GM12801 (cell line): ENCODE data around the gene GFRA4.

Source experiments
- CTCF ChIP-seq: IDR thresholded peaks from one replicate; pipeline ENCODE4 v1.5.1; 2011; ENCODE audit warnings: control low read depth; ENCODE audit not compliant: insufficient read length; ENCODE audit errors: extremely low read depth

Gene GFRA4

GRCh38 chr20:3647473-3647872 is 15.7 kb downstream of the GFRA4 start:
- no peak for TF ChIP-seq CTCF

GRCh38 chr20:3646651-3647050 is 16.5 kb downstream of the GFRA4 start:
- no peak for TF ChIP-seq CTCF

GRCh38 chr20:3646067-3646440 is 17.1 kb downstream of the GFRA4 start:
- no peak for TF ChIP-seq CTCF

- TF ChIP-seq CTCF = no peak
Measured at GRCh38 chr20:3645309-3646066, 17.7 kb downstream of the GFRA4 start.

- no peak for TF ChIP-seq CTCF
Measured at GRCh38 chr20:3640259-3640658, 22.9 kb downstream of the GFRA4 start.

GRCh38 chr20:3635346-3635745 is 27.9 kb downstream of the GFRA4 start:
- TF ChIP-seq CTCF = no peak

GRCh38 chr20:3633913-3634478 is 29.2 kb downstream of the GFRA4 start:
- TF ChIP-seq CTCF = no peak
